ENCODE measurements around the gene BCAS3.

Gene BCAS3

GRCh38 chr17:61362852-61363600 lies 685.4 kb downstream of the BCAS3 start:
- Histone ChIP-seq H3K36me3 (ENCODE audit: insufficient read depth, low read length) (no peaks in the 10 kb centered on the region), H3K27me3 (ENCODE audit: control insufficient read depth in 1 of 2, insufficient read depth in 2 of 2, low read length in 2 of 2) (no peaks in the 10 kb centered on the region), H3K27ac (ENCODE audit: low read depth, low read length) (no peak overlapping the region), H3K4me1 (ENCODE audit: insufficient read depth, low read length) (no peaks in the 10 kb centered on the region), H3K4me3 (ENCODE audit: low read depth in 1 of 2, low read length in 2 of 2) (no peak overlapping the region), H3K9ac (ENCODE audit: low read length) (no peak overlapping the region), H3K9me3 (ENCODE audit: low read length) (no peaks in the 10 kb centered on the region)

- no peaks in the 10 kb centered on the region for H3K36me3 ChIP-seq (ENCODE audit: insufficient read depth, low read length)
- H3K4me3 ChIP-seq (ENCODE audit: low read depth in 1 of 2, low read length in 2 of 2): no peak overlapping the region
- no peaks in the 10 kb centered on the region for H3K9me3 ChIP-seq (ENCODE audit: low read length)
- no peaks in the 10 kb centered on the region for H3K27me3 ChIP-seq (ENCODE audit: control insufficient read depth in 1 of 2, insufficient read depth in 2 of 2, low read length in 2 of 2)
- H3K9ac ChIP-seq (ENCODE audit: low read length): no peak overlapping the region
- H3K27ac ChIP-seq (ENCODE audit: low read depth, low read length): no peak overlapping the region
- H3K4me1 ChIP-seq (ENCODE audit: insufficient read depth, low read length): no peaks in the 10 kb centered on the region
Observed at GRCh38 chr17:61363601-61364462, 686.2 kb downstream of the BCAS3 start.

GRCh38 chr17:61364463-61364846 lies 686.8 kb downstream of the BCAS3 start:
- H3K36me3 ChIP-seq (ENCODE audit: insufficient read depth, low read length): no peaks in the 10 kb centered on the region
- no peak overlapping the region for H3K4me3 ChIP-seq (ENCODE audit: low read depth in 1 of 2, low read length in 2 of 2)
- no peaks in the 10 kb centered on the region for H3K27me3 ChIP-seq (ENCODE audit: control insufficient read depth in 1 of 2, insufficient read depth in 2 of 2, low read length in 2 of 2)
- H3K9ac ChIP-seq (ENCODE audit: low read length): no peak overlapping the region
- H3K4me1 ChIP-seq (ENCODE audit: insufficient read depth, low read length): no peaks in the 10 kb centered on the region
- no peak overlapping the region for H3K27ac ChIP-seq (ENCODE audit: low read depth, low read length)
- no peaks in the 10 kb centered on the region for H3K9me3 ChIP-seq (ENCODE audit: low read length)

- Histone ChIP-seq H3K27ac (ENCODE audit: low read depth, low read length) (no peak overlapping the region), H3K27me3 (ENCODE audit: control insufficient read depth in 1 of 2, insufficient read depth in 2 of 2, low read length in 2 of 2) (no peaks in the 10 kb centered on the region), H3K9ac (ENCODE audit: low read length) (no peak overlapping the region), H3K9me3 (ENCODE audit: low read length) (no peaks in the 10 kb centered on the region), H3K4me1 (ENCODE audit: insufficient read depth, low read length) (no peaks in the 10 kb centered on the region), H3K4me3 (ENCODE audit: low read depth in 1 of 2, low read length in 2 of 2) (no peak overlapping the region), H3K36me3 (ENCODE audit: insufficient read depth, low read length) (no peaks in the 10 kb centered on the region)
Observed at GRCh38 chr17:61366076-61366714, 688.5 kb downstream of the BCAS3 start.

GRCh38 chr17:61366715-61367413 lies 689.2 kb downstream of the BCAS3 start:
- Histone ChIP-seq H3K9me3 (ENCODE audit: low read length) (no peaks in the 10 kb centered on the region), H3K4me3 (ENCODE audit: low read depth in 1 of 2, low read length in 2 of 2) (no peak overlapping the region), H3K27me3 (ENCODE audit: control insufficient read depth in 1 of 2, insufficient read depth in 2 of 2, low read length in 2 of 2) (no peaks in the 10 kb centered on the region), H3K27ac (ENCODE audit: low read depth, low read length) (no peak overlapping the region), H3K4me1 (ENCODE audit: insufficient read depth, low read length) (no peaks in the 10 kb centered on the region), H3K36me3 (ENCODE audit: insufficient read depth, low read length) (no peaks in the 10 kb centered on the region), H3K9ac (ENCODE audit: low read length) (no peak overlapping the region)

- Histone ChIP-seq H3K27ac (ENCODE audit: low read depth, low read length) (no peak overlapping the region), H3K27me3 (ENCODE audit: control insufficient read depth in 1 of 2, insufficient read depth in 2 of 2, low read length in 2 of 2) (no peaks in the 10 kb centered on the region), H3K9me3 (ENCODE audit: low read length) (no peaks in the 10 kb centered on the region), H3K4me3 (ENCODE audit: low read depth in 1 of 2, low read length in 2 of 2) (no peak overlapping the region), H3K36me3 (ENCODE audit: insufficient read depth, low read length) (no peaks in the 10 kb centered on the region), H3K9ac (ENCODE audit: low read length) (no peak overlapping the region), H3K4me1 (ENCODE audit: insufficient read depth, low read length) (no peaks in the 10 kb centered on the region)
Observed at GRCh38 chr17:61368049-61368831, 690.6 kb downstream of the BCAS3 start.

- H3K4me3 ChIP-seq (ENCODE audit: low read depth in 1 of 2, low read length in 2 of 2): no peak overlapping the region
- H3K27me3 ChIP-seq (ENCODE audit: control insufficient read depth in 1 of 2, insufficient read depth in 2 of 2, low read length in 2 of 2): no peaks in the 10 kb centered on the region
- H3K27ac ChIP-seq (ENCODE audit: low read depth, low read length): no peak overlapping the region
- H3K36me3 ChIP-seq (ENCODE audit: insufficient read depth, low read length): no peaks in the 10 kb centered on the region
- no peaks in the 10 kb centered on the region for H3K4me1 ChIP-seq (ENCODE audit: insufficient read depth, low read length)
- H3K9me3 ChIP-seq (ENCODE audit: low read length): no peaks in the 10 kb centered on the region
- no peak overlapping the region for H3K9ac ChIP-seq (ENCODE audit: low read length)
Observed at GRCh38 chr17:61368832-61369450, 691.3 kb downstream of the BCAS3 start.

- no peaks in the 10 kb centered on the region for H3K9me3 ChIP-seq (ENCODE audit: low read length)
- H3K4me3 ChIP-seq (ENCODE audit: low read depth in 1 of 2, low read length in 2 of 2): no peak overlapping the region
- H3K36me3 ChIP-seq (ENCODE audit: insufficient read depth, low read length): no peaks in the 10 kb centered on the region
- H3K27me3 ChIP-seq (ENCODE audit: control insufficient read depth in 1 of 2, insufficient read depth in 2 of 2, low read length in 2 of 2): no peaks in the 10 kb centered on the region
- no peak overlapping the region for H3K27ac ChIP-seq (ENCODE audit: low read depth, low read length)
- H3K9ac ChIP-seq (ENCODE audit: low read length): no peak overlapping the region
- H3K4me1 ChIP-seq (ENCODE audit: insufficient read depth, low read length): no peaks in the 10 kb centered on the region
Observed at GRCh38 chr17:61369751-61370150, 692.1 kb downstream of the BCAS3 start.

- no peak overlapping the region for H3K9ac ChIP-seq (ENCODE audit: low read length)
- no peaks in the 10 kb centered on the region for H3K27me3 ChIP-seq (ENCODE audit: control insufficient read depth in 1 of 2, insufficient read depth in 2 of 2, low read length in 2 of 2)
- no peak overlapping the region for H3K27ac ChIP-seq (ENCODE audit: low read depth, low read length)
- no peaks in the 10 kb centered on the region for H3K36me3 ChIP-seq (ENCODE audit: insufficient read depth, low read length)
- no peaks in the 10 kb centered on the region for H3K4me1 ChIP-seq (ENCODE audit: insufficient read depth, low read length)
- H3K4me3 ChIP-seq (ENCODE audit: low read depth in 1 of 2, low read length in 2 of 2): no peak overlapping the region
- H3K9me3 ChIP-seq (ENCODE audit: low read length): no peaks in the 10 kb centered on the region
Observed at GRCh38 chr17:61371179-61371578, 693.5 kb downstream of the BCAS3 start.

GRCh38 chr17:61371606-61372005 lies 694.0 kb downstream of the BCAS3 start:
- no peaks in the 10 kb centered on the region for H3K9me3 ChIP-seq (ENCODE audit: low read length)
- no peaks in the 10 kb centered on the region for H3K36me3 ChIP-seq (ENCODE audit: insufficient read depth, low read length)
- no peak overlapping the region for H3K4me3 ChIP-seq (ENCODE audit: low read depth in 1 of 2, low read length in 2 of 2)
- H3K9ac ChIP-seq (ENCODE audit: low read length): no peak overlapping the region
- no peaks in the 10 kb centered on the region for H3K4me1 ChIP-seq (ENCODE audit: insufficient read depth, low read length)
- no peaks in the 10 kb centered on the region for H3K27me3 ChIP-seq (ENCODE audit: control insufficient read depth in 1 of 2, insufficient read depth in 2 of 2, low read length in 2 of 2)
- no peak overlapping the region for H3K27ac ChIP-seq (ENCODE audit: low read depth, low read length)
